Chondrocyte (in vitro differentiated cells): ENCODE measurements around the gene EPHA3. TPM values are rescaled to one million over a fixed set of nuclear protein-coding genes. Genes with fewer than 3 reads are reported as not detected.

ENCODE experiments used
- DNase-seq: peaks from one replicate; pipeline ENCODE4 v3.0.0; 2021; ENCODE audit warnings: mixed read lengths, low spot score
- H3K27ac Mint-ChIP-seq: one replicate; pipeline ENCODE4 v1.8.0; 2021; ENCODE audit warnings: mild to moderate bottlenecking, moderate library complexity, mixed read lengths; ENCODE audit not compliant: unreplicated experiment
- H3K27me3 Mint-ChIP-seq: 2 replicates; pipeline ENCODE4 v1.8.0; 2021; ENCODE audit warnings: low read depth, mixed read lengths
- H3K36me3 Mint-ChIP-seq: 2 replicates; pipeline ENCODE4 v1.8.0; 2021; ENCODE audit warnings: low read depth, mixed read lengths
- H3K4me1 Mint-ChIP-seq: 2 replicates; pipeline ENCODE4 v1.8.0; 2021; ENCODE audit warnings: low read depth, mild to moderate bottlenecking, mixed read lengths
- H3K4me3 Mint-ChIP-seq: one replicate; pipeline ENCODE4 v1.8.0; 2021; ENCODE audit warnings: mild to moderate bottlenecking, moderate library complexity, mixed read lengths; ENCODE audit not compliant: unreplicated experiment
- H3K9me3 Mint-ChIP-seq: 2 replicates; pipeline ENCODE4 v1.8.0; 2021; ENCODE audit warnings: low read depth, mixed read lengths
- CTCF ChIP-seq: fragments of 200-600 bp; sonication (generic); IDR thresholded peaks from 2 replicates; pipeline ENCODE4 v1.5.0; 2021; ENCODE audit warnings: antibody characterized with exemption, mild to moderate bottlenecking, moderate library complexity
- total RNA-seq: library from RNA; stranded (reverse); gene quantifications from 3 replicates; pipeline ENCODE4 v1.2.1, GENCODE V29; 2021

EPHA3 gene
- total RNA-seq, 1 donor from 2014 or later, result 0.87 TPM

- H3K36me3 Mint-ChIP-seq, result no peaks in the 10 kb centered on the region
- H3K27ac Mint-ChIP-seq, result no peak overlapping the region
- H3K4me1 Mint-ChIP-seq, result peaks cover 10% of the 10 kb centered on the region
- no peak for TF ChIP-seq CTCF
- DNase-seq, result no peak
- H3K27me3 Mint-ChIP-seq, result no peaks in the 10 kb centered on the region
- no peak overlapping the region for H3K4me3 Mint-ChIP-seq
- no peaks in the 10 kb centered on the region for H3K9me3 Mint-ChIP-seq
Measured at GRCh38 chr3:89375451-89375850, 268.0 kb downstream of the EPHA3 start.

GRCh38 chr3:89380016-89380415 lies 272.6 kb downstream of the EPHA3 start:
- Mint-ChIP-seq H3K36me3 (no peaks in the 10 kb centered on the region), H3K27me3 (no peaks in the 10 kb centered on the region), H3K4me3 (no peak overlapping the region), H3K9me3 (peaks cover 2% of the 10 kb centered on the region), H3K4me1 (peaks cover 4% of the 10 kb centered on the region), H3K27ac (no peak overlapping the region)
- TF ChIP-seq CTCF, result no peak
- DNase-seq, result no peak

- Mint-ChIP-seq H3K36me3 (no peaks in the 10 kb centered on the region), H3K9me3 (no peaks in the 10 kb centered on the region)
Measured at GRCh38 chr3:89392991-89393390, 285.6 kb downstream of the EPHA3 start.

GRCh38 chr3:89395456-89395855 lies 288.0 kb downstream of the EPHA3 start:
- no peak overlapping the region for H3K27ac Mint-ChIP-seq
- no peak overlapping the region for H3K4me3 Mint-ChIP-seq
- no peaks in the 10 kb centered on the region for H3K4me1 Mint-ChIP-seq
- H3K9me3 Mint-ChIP-seq, result no peaks in the 10 kb centered on the region
- H3K27me3 Mint-ChIP-seq, result no peaks in the 10 kb centered on the region
- no peak for DNase-seq
- no peaks in the 10 kb centered on the region for H3K36me3 Mint-ChIP-seq
- no peak for TF ChIP-seq CTCF

More at GRCh38 chr3:89392991-89393390, 285.6 kb downstream of the EPHA3 start:
- H3K4me3 Mint-ChIP-seq, result no peak overlapping the region
- no peak for DNase-seq
- no peaks in the 10 kb centered on the region for H3K4me1 Mint-ChIP-seq
- no peak for TF ChIP-seq CTCF
- H3K27me3 Mint-ChIP-seq, result no peaks in the 10 kb centered on the region
- no peak overlapping the region for H3K27ac Mint-ChIP-seq

DNA sequence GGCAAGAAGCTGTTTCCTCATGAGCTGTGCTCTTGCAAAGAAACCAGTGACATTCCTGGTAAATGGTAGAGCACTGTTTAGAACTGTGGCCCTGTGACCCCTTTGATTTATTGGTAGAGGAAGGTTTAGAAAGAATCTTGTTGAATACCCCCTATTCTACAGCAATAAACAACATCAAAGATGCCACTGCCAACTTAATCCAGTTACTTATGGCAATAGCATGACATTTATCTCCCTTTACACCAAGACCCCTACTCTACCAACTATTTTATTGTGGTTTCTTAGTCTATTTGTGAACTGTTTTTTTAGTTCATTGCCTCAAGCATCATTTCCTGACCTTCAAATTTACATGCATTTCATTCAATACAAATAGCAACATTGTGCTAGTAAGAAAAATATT lies 288.6 kb downstream of the EPHA3 start:
- H3K27ac Mint-ChIP-seq, result no peak overlapping the region
- H3K36me3 Mint-ChIP-seq, result no peaks in the 10 kb centered on the region
- H3K4me1 Mint-ChIP-seq, result no peaks in the 10 kb centered on the region

More for the DNA sequence above, 288.6 kb downstream of the EPHA3 start:
- no peak for DNase-seq
- Mint-ChIP-seq H3K4me3 (no peak overlapping the region), H3K9me3 (no peaks in the 10 kb centered on the region), H3K27me3 (no peaks in the 10 kb centered on the region)
- TF ChIP-seq CTCF, result no peak
